GM12878 (cell line): Measurements from ENCODE around the gene SNX32. TPM values are rescaled to one million over a fixed set of nuclear protein-coding genes. Genes with fewer than 3 reads are reported as not detected.

Experiments used
- ATF7 ChIP-seq: fragments of 450-650 bp; IDR thresholded peaks from 2 replicates; pipeline ENCODE4 v1.6.1; 2016; ENCODE audit warnings: low read depth, mild to moderate bottlenecking
- BCL3 ChIP-seq: IDR thresholded peaks from 2 replicates; pipeline ENCODE4 v1.6.1; 2011; ENCODE audit warnings: borderline replicate concordance, low read depth, mild to moderate bottlenecking, moderate library complexity, low read length; ENCODE audit not compliant: insufficient read depth, poor library complexity, severe bottlenecking
- CBFB ChIP-seq: IDR thresholded peaks from 2 replicates; pipeline ENCODE4 v1.6.1; 2016; ENCODE audit warnings: antibody characterized with exemption, low read depth
- HSF1 ChIP-seq: fragments of 150-350 bp; IDR thresholded peaks from 2 replicates; pipeline ENCODE4 v1.6.1; 2014; ENCODE audit warnings: mild to moderate bottlenecking, low read depth, low read length
- KDM1A ChIP-seq: fragments of 200-600 bp; sonication (generic); IDR thresholded peaks from 2 replicates; pipeline ENCODE4 v1.6.1; 2016; ENCODE audit warnings: borderline replicate concordance
- MAX ChIP-seq: IDR thresholded peaks from 2 replicates; pipeline ENCODE4 v1.6.1; 2012; ENCODE audit warnings: low read depth, low read length, improper control_type of control experiment
- MTA3 ChIP-seq: IDR thresholded peaks from 2 replicates; pipeline ENCODE4 v1.6.1; 2012; ENCODE audit warnings: low read length, inconsistent platforms, borderline replicate concordance
- MYB ChIP-seq: fragments of 150-350 bp; IDR thresholded peaks from 2 replicates; pipeline ENCODE4 v1.6.1; 2014; ENCODE audit warnings: mild to moderate bottlenecking, low read depth, low read length, borderline replicate concordance
- NFYB ChIP-seq: IDR thresholded peaks from 2 replicates; pipeline ENCODE4 v1.6.1; 2011; ENCODE audit warnings: low read depth, mild to moderate bottlenecking, low read length, improper control_type of control experiment, moderate library complexity; ENCODE audit not compliant: insufficient read depth
- polyA plus RNA-seq, 11 experiments: library from polyadenylated mRNA; depleted of rRNA in 4 of 11; unstranded in 6 of 11; stranded (reverse) in 5 of 11; fragments of >200 nt; fragmentation: Nextera tagmentation in 4 of 11; fragmentation: Illumina TruSeq in 1 of 11; extraction: Ambion mirVana in 4 of 11; extraction: Trizol in 1 of 11; gene quantifications; 1 replicate in 1 of 11; 2 replicates in 10 of 11; pipeline versions ENCODE4 v1.2.1 to v1.2.3, GENCODE V29; 2011 to 2016; ENCODE audit warnings: inconsistent platforms in 2 of 11, missing spikeins in 2 of 11, low read depth in 1 of 11
- total RNA-seq, 4 experiments: library from RNA; depleted of rRNA in 3 of 4; stranded (reverse); fragments of >200 nt in 3 of 4; fragmentation: Illumina TruSeq in 1 of 4; extraction: Trizol in 1 of 4; gene quantifications; 2 replicates each; pipeline versions ENCODE4 v1.2.1 to v1.2.3, GENCODE V29; 2013 to 2021

Gene SNX32
- total and polyA plus RNA-seq, 10 of the 15 experiments (the other 5 are each of a cell fraction or from before 2014, with no cell fraction given): 0.04 to 1.5 (median 0.11) TPM; not detected in 1

GRCh38 chr11:65900125-65900898, 66.5 kb downstream of the SNX32 start, which contains the start of gene FOSL1 (continued):
- TF ChIP-seq HSF1 (no peak), MAX (no peak), MYB (no peak), BCL3 (no peak), KDM1A (no peak), MTA3 (no peak), NFYB (no peak), CBFB (no peak; the same call in 1 of the 2 replicates), ATF7 (peak; percentile 88)
